BJ (cell line): Measurements from ENCODE around the gene CCDC3. TPM values are rescaled to one million over a fixed set of nuclear protein-coding genes. Genes with fewer than 3 reads are reported as not detected.

ENCODE experiments used
- CTCF ChIA-PET: fragments of 350-600 bp; formaldehyde crosslinking; extraction: SDS; loops from one replicate; lab custom pipeline; 2021; ENCODE audit warnings: antibody characterized with exemption, inconsistent platforms; lab: Yijun Ruan, JAX
- POLR2A ChIA-PET: fragments of 300-600 bp; sonication (Branson Sonifier 250); formaldehyde crosslinking; extraction: SDS; loops from one replicate; lab custom pipeline; 2021; ENCODE audit warnings: antibody characterized with exemption; lab: Charles Lee
- DNase-seq: peaks from one replicate; pipeline ENCODE4 v3.0.0-alpha.2; 2011; ENCODE audit warnings: low read depth
- H3K27me3 ChIP-seq: 2 replicates; pipeline ENCODE4 v1.6.0; 2011; ENCODE audit warnings: low read length; ENCODE audit not compliant: control insufficient read depth, insufficient read depth
- H3K36me3 ChIP-seq: 2 replicates; pipeline ENCODE4 v1.5.1; 2011; ENCODE audit warnings: low read length; ENCODE audit not compliant: control insufficient read depth, insufficient read depth
- H3K4me3 ChIP-seq: 2 replicates; pipeline ENCODE4 v1.5.1; 2011; ENCODE audit warnings: low read depth, mild to moderate bottlenecking, control low read depth, low read length
- polyA minus RNA-seq: library from RNA; depleted of rRNA, polyadenylated mRNA; stranded (reverse); fragments of >200 nt; gene quantifications from 2 replicates; pipeline ENCODE4 v1.2.3, GENCODE V29; 2011; rRNA and poly(A)+ RNA removed
- polyA plus RNA-seq: library from polyadenylated mRNA; depleted of rRNA; stranded (reverse); fragments of >200 nt; gene quantifications from 2 replicates; pipeline ENCODE4 v1.2.3, GENCODE V29; 2011; rRNA removed
- TF ChIP-seq, protein P1 (sequence below): IDR thresholded peaks from 2 replicates; pipeline ENCODE4 v1.5.1; 2011; ENCODE audit warnings: low read depth, mild to moderate bottlenecking, control low read depth, inconsistent platforms, low read length, moderate library complexity; ENCODE audit not compliant: insufficient read depth

CCDC3 gene
- polyA plus RNA-seq (0.02 TPM in 1 of 2 replicates, not detected in the other), polyA minus RNA-seq (0.05 TPM in 1 of 2 replicates, not detected in the other)

DNA sequence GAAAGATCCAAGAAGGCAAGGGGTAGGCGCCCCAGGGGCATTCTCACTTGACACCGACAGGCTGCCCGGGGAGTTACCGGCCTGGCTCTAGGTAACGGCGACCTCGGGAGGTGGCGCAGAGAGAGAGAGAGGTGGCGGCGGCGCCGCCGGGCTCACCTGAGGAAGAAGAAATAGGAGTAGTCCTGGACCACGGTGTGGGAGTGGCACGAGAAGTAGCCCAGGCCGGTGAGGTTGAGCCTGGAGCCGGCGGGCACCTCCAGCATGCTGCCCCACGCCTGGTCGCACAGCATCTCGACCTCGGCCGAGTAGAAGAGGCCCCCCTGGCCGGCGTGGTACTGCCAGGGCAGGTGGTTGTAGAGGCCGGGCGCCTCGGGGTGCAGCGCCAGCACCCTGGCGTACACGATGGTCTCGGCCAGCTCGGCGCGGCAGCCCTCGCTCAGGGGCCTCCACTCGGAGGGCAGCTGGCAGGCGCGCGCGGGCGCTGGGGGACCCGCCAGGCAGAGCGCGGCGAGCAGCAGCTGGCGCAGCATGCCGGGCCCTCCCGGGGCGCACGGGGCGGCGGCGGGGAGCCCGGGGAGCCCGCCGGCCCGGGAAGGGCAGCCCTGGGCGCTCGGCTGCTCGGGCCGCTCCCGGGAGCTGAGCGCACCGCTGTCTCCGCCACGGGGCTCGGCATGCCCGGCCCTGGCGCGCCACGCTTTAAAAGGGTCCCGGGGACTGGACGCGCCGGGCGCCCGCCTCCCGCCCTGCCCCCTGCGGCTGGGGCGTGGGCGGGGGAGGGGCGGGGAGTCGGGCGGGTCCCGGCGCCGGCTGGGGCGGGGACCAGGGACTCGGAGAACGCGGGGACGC, at the start of gene CCDC3:
TSS of gene CCDC3 (minus strand) at position 673 of the 846 bp plus-strand sequence. CDS start at position 530, 143 bp downstream.
- CTCF ChIA-PET, result no interaction called here
- no peak within 1 kb of the TSS for H3K4me3 ChIP-seq

DNA sequence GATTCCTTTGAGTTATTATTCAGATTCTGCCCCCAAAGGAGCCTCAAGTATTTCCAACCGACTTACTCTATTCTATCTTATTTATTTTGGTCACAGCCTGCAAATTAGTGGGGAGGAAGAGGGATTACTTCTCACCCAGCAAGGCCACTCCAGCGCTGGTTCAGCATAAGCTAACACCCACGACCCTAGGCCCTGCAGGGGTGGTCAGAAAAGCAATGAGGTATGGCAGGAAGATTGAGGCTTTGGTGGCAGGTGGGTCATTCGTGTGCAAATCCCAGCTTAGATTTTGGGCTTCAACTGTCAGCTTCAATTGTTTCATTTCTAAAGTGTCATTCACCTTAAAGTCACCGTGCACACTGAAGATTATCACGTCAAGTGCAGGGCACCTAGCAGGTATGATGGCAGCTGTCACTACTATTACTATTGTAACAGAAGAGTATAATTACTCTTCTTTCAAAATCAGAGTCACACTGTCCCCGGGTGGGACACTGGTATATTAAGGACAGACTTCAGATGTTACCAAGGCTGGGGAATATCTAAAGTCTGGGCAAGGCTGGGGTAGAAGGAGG, 49.7 kb upstream of the CCDC3 start:
- POLR2A ChIA-PET, result no interaction called here
- Histone ChIP-seq H3K27me3 (no peaks in the 10 kb centered on the region), H3K4me3 (no peak overlapping the region), H3K36me3 (no peaks in the 10 kb centered on the region)
- TF ChIP-seq, protein P1, sequence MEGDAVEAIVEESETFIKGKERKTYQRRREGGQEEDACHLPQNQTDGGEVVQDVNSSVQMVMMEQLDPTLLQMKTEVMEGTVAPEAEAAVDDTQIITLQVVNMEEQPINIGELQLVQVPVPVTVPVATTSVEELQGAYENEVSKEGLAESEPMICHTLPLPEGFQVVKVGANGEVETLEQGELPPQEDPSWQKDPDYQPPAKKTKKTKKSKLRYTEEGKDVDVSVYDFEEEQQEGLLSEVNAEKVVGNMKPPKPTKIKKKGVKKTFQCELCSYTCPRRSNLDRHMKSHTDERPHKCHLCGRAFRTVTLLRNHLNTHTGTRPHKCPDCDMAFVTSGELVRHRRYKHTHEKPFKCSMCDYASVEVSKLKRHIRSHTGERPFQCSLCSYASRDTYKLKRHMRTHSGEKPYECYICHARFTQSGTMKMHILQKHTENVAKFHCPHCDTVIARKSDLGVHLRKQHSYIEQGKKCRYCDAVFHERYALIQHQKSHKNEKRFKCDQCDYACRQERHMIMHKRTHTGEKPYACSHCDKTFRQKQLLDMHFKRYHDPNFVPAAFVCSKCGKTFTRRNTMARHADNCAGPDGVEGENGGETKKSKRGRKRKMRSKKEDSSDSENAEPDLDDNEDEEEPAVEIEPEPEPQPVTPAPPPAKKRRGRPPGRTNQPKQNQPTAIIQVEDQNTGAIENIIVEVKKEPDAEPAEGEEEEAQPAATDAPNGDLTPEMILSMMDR, result no peak
- CTCF ChIA-PET, result no interaction called here
- DNase-seq, result no peak

More for the DNA sequence above, at the start of gene CCDC3:
- Histone ChIP-seq H3K36me3 (no peaks in the 10 kb centered on the region), H3K27me3 (no peaks in the 10 kb centered on the region)
- DNase-seq, result no peak
- TF ChIP-seq, protein P1, result no peak
- POLR2A ChIA-PET, result no interaction called here

DNA sequence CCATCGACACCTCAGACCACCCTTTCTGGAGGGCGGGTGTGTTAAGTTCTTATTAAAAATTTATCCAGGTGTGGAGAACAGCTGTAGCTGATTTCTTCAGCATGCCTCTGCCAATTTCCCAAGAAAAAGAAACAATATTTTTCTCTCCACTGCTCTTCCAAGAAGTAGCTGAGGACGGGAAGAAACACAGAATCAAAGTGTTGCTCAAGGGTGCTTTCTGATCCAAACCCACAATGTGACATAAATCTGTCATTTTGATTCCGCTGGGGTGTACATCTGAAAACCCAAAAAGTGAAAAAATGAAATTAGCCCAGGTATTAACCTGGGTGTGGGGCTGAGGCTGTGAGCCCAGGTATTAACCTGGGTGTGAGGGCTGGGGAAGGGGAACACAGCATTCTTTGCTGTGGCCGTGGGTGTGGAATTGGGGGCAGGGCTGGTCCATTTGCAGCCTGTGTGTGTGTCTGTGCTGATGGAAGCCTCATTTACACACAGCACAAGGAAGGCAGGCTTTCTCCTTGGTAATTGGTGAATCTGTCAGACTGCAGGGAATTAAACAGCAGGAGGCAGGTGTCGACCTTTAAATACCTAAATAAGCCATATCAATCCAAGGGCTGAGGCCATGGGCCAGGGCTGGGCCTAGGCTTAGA, 48.4 kb upstream of the CCDC3 start:
- no peaks in the 10 kb centered on the region for H3K27me3 ChIP-seq
- CTCF ChIA-PET, result interaction anchor here (1.0 kb wide), 1 partner anchor 15 kb away, joined by 3 read pairs; no protein-coding TSS in a partner anchor
- H3K36me3 ChIP-seq, result no peaks in the 10 kb centered on the region
- no peak overlapping the region for H3K4me3 ChIP-seq
- POLR2A ChIA-PET, result no interaction called here
- TF ChIP-seq, protein P1, result no peak
- no peak for DNase-seq

DNA sequence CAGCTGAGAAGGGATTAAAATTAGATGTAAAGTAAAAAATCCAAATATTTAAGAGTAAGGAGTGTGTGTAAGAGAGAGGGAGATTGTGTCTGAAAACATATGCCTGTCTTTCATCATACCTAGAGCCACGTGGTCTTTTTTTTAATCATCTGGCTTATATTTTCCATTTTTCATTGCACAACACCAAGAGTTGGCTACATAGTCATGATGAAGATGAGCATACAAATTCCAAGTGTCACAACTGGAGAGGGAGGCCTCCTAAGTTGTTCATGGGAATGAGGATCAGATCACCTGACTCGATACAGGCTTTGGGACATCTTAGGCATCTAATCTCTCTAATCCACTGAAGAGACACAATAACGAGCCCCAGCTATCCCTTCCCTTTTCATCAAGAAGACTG, 47.2 kb upstream of the CCDC3 start:
- CTCF ChIA-PET, result interaction anchor here (1.0 kb wide), 1 partner anchor 16 kb away, joined by 3 read pairs; no protein-coding TSS in a partner anchor
- TF ChIP-seq, protein P1, result no peak
- H3K36me3 ChIP-seq, result no peaks in the 10 kb centered on the region
- H3K27me3 ChIP-seq, result no peaks in the 10 kb centered on the region
- POLR2A ChIA-PET, result no interaction called here
- H3K4me3 ChIP-seq, result no peak overlapping the region
- DNase-seq, result no peak
